ENCODE data around the gene VWA5B1. TPM values are rescaled to one million over a fixed set of nuclear protein-coding genes. Genes with fewer than 3 reads are reported as not detected.

The VWA5B1 gene
- total RNA-seq, 1 donor from 2014 or later, result not detected

- intact Hi-C loops (cut with DNase I), result no loop called here
- no peak overlapping the region for H3K4me3 ChIP-seq
- H3K9me3 ChIP-seq, result no peaks in the 10 kb centered on the region
- H3K4me1 ChIP-seq, result no peaks in the 10 kb centered on the region
- no peak for TF ChIP-seq CTCF (IDR thresholded peaks at IDR 0.05)
- no peaks in the 10 kb centered on the region for H3K27me3 ChIP-seq
- H3K27ac ChIP-seq, result no peak overlapping the region
- DNase-seq (ENCODE audit: low spot score in 2 of 2), result no peak
- H3K36me3 ChIP-seq, result no peaks in the 10 kb centered on the region
Measured at GRCh38 chr1:20380616-20381035, 90.0 kb downstream of the VWA5B1 start.

GRCh38 chr1:20381045-20381641 lies 90.5 kb downstream of the VWA5B1 start:
- Histone ChIP-seq H3K27me3 (no peaks in the 10 kb centered on the region), H3K9me3 (no peaks in the 10 kb centered on the region), H3K36me3 (no peaks in the 10 kb centered on the region), H3K27ac (no peak overlapping the region), H3K4me1 (no peaks in the 10 kb centered on the region), H3K4me3 (no peak overlapping the region)
- no peak for DNase-seq (ENCODE audit: low spot score in 2 of 2)
- intact Hi-C loops (cut with DNase I), result no loop called here
- no peak for TF ChIP-seq CTCF (IDR thresholded peaks at IDR 0.05)

- Histone ChIP-seq H3K27ac (no peak overlapping the region), H3K4me3 (no peak overlapping the region), H3K4me1 (no peaks in the 10 kb centered on the region), H3K36me3 (no peaks in the 10 kb centered on the region), H3K9me3 (no peaks in the 10 kb centered on the region), H3K27me3 (no peaks in the 10 kb centered on the region)
- DNase-seq (ENCODE audit: low spot score in 2 of 2), result no peak
- no peak for TF ChIP-seq CTCF (IDR thresholded peaks at IDR 0.05)
- intact Hi-C loops (cut with DNase I), result no loop called here
Measured at GRCh38 chr1:20381961-20382360, 91.3 kb downstream of the VWA5B1 start.

GRCh38 chr1:20382711-20383110 lies 92.0 kb downstream of the VWA5B1 start:
- no peak for TF ChIP-seq CTCF (IDR thresholded peaks at IDR 0.05)
- no peak for DNase-seq (ENCODE audit: low spot score in 2 of 2)
- intact Hi-C loops (cut with DNase I), result no loop called here
- Histone ChIP-seq H3K4me3 (no peak overlapping the region), H3K36me3 (no peaks in the 10 kb centered on the region), H3K9me3 (no peaks in the 10 kb centered on the region), H3K27me3 (no peaks in the 10 kb centered on the region), H3K4me1 (no peaks in the 10 kb centered on the region), H3K27ac (no peak overlapping the region)

- Histone ChIP-seq H3K36me3 (no peaks in the 10 kb centered on the region), H3K4me3 (no peak overlapping the region), H3K27ac (no peak overlapping the region), H3K4me1 (no peaks in the 10 kb centered on the region), H3K9me3 (no peaks in the 10 kb centered on the region), H3K27me3 (no peaks in the 10 kb centered on the region)
- intact Hi-C loops (cut with DNase I), result no loop called here
- TF ChIP-seq CTCF (IDR thresholded peaks at IDR 0.05), result no peak
- DNase-seq (ENCODE audit: low spot score in 2 of 2), result no peak
Measured at GRCh38 chr1:20383631-20384030, 93.0 kb downstream of the VWA5B1 start.

- no peaks in the 10 kb centered on the region for H3K36me3 ChIP-seq
- H3K4me3 ChIP-seq, result no peak overlapping the region
- intact Hi-C loops (cut with DNase I), result no loop called here
- TF ChIP-seq CTCF (IDR thresholded peaks at IDR 0.05), result no peak
- no peaks in the 10 kb centered on the region for H3K4me1 ChIP-seq
- no peaks in the 10 kb centered on the region for H3K27me3 ChIP-seq
- no peak overlapping the region for H3K27ac ChIP-seq
- H3K9me3 ChIP-seq, result no peaks in the 10 kb centered on the region
- DNase-seq (ENCODE audit: low spot score in 2 of 2), result no peak
Measured at GRCh38 chr1:20385630-20386029, 95.0 kb downstream of the VWA5B1 start.

Measured in ascending aorta (tissue), 2 donors.